SK-N-MC (cell line): ENCODE measurements around the gene TTC5.

ENCODE experiments used
- EZH2 ChIP-seq: fragments of 200-600 bp; sonication (generic); IDR thresholded peaks from one replicate; pipeline ENCODE4 v1.6.1; 2017; ENCODE audit warnings: antibody characterized with exemption
- POLR2AphosphoS5 ChIP-seq: IDR thresholded peaks from 2 replicates; pipeline ENCODE4 v1.6.1; 2012; ENCODE audit warnings: mild to moderate bottlenecking, low read depth, low read length, borderline replicate concordance

- TF ChIP-seq POLR2AphosphoS5, result peak; percentile 86
- TF ChIP-seq EZH2, result no peak
Measured at GRCh38 chr14:20343092-20343861, 37.5 kb upstream of the TTC5 start, which contains the start of gene PARP2.
